ENCODE data around the gene PPP1R3A.

DNA sequence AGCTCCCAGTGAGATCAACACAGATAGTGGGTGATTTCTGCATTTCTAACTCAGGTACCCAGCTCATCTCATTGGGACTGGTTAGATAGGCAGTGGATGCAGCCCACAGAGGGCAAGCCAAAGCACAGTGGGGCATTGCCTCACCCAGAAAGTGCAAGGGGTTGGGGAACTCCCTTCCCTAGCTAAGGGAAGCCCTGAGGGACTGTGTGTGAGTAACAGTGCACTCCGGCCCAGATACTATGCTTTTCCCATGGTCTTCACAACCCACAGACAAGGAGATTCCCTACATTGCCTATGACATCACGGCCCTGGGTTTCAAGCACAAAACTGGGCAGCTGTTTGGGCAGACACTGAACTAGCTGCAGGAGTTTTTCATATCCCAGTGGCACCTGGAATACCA is 62.8 kb downstream of the PPP1R3A start:
- TF ChIP-seq CTCF (IDR thresholded peaks at IDR 0.05) (no peak), EP300 (IDR thresholded peaks at IDR 0.05) (no peak)

Measured in ovary (tissue), 3 donors.